Nucleus accumbens (tissue), 56 donors: ENCODE results near the gene COL18A1.
"Not testable (repeated sequence)": the region's sequence is repeated elsewhere in the genome, so short reads cannot be mapped to it uniquely, and the experiment has no call there.

Experiments
- DNase-seq, 56 donors: peaks; one replicate each; lab custom pipeline; 2025; lab: John Stamatoyannopoulos, UW

Gene COL18A1

DNA sequence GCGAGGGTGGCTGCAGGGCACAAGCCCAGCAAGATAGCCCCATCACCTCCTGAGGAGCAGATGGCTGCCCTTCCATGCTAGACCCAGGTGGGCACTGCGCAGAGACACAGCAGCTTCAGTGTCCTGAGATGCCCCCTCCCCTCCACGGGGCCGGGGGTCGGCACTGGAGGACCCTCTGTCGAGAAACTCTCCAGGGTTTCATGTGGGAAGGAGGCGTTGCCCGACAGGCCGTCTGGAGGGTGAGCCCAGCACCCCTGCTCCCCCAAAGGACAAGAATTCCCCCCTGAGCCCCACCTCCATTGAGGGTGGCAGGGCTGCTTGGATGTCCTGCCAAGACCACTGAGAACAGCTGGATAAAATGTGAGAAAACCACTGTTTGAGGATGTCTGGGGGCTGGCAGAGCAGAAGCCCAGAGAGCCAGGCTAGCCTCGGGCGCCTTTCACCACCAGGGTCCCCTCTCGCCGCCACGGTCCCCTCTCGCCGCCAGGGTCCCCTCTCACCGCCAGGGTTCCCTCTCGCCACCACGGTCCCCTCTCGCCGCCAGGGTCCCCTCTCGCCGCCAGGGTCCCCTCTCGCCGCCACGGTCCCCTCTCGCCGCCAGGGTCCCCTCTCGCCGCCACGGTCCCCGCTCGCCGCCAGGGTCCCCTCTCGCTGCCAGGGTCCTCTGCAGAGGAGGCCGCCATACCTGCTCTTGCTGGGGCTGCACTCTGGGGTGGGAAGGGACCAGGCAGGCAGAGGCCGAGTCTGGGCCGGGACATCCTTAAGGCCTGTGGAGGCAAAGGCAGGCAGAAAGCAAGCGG is 93.1 kb downstream of the COL18A1 start:
- no peak for DNase-seq

DNA sequence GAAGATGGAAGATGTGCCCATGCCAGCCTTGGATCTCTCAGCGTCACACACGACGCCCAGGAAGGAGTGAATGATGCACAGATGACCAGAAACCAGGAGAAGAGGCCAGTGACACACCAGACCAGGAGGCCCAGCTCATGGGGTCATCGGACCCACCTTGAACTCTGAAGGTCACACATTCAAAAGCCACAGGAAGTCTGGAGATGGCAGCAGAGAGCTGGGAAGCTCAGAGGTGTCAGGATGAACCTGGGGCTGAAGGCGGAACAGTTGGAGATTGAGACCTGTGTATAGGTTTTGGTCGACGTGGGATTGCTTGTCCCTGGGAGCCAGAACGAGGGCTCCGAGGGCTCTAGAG is 93.7 kb downstream of the COL18A1 start:
- DNase-seq: no peak

DNA sequence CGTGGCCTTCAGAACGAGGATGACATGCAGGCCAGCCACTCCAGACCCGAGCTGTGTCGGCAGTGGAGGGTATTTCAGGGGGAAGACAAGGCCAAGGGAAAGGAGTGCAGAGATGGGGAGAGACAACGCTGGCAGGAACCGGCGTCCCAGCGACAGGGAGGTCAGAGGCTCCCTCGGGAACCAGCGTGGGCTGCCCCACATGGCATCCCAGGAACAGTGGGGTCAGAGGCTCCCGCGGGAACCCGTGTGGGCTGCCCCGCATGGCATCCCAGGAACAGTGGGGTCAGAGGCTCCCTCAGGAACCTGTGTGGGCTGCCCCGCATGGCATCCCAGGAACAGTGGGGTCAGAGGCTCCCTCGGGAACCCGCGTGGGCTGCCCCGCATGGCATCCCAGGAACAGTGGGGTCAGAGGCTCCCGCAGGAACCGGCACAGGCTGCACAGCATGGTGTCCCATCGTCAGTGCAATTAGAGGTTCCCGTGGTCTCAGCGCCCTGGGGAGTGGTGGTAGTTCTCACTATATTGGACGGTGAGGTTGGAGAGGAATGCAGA is 94.3 kb downstream of the COL18A1 start:
- no peak for DNase-seq

DNA sequence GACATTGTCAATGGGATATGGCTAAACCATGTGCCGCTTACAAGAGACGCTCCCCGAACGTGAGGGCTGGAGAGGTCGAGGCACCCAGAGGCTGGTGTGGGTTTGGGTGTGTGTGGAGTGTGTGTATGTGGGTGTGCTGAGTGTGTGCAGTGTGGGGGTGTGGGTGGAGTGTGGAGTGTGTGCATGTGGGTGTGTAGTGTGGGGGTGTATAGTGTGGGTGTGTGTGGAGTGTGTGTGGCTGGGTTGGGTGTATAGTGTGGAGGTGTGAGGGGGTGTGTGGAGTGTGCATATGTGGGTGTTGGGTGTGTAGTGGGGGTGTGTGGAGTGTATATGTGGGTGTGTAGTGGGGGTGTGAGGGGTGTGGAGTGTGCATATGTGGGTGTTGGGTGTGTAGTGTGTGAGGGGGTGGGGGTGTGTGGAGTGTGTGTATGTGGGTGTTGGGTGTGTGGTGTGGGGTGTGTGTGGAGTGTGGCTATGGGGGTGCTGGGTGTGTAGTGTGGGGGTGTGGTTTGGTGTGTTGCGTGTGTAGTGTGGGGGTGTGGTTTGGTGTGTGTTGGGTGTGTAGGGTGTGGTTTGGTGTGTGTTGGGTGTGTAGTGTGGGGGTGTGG is 95.1 kb downstream of the COL18A1 start:
- no peak for DNase-seq

DNA sequence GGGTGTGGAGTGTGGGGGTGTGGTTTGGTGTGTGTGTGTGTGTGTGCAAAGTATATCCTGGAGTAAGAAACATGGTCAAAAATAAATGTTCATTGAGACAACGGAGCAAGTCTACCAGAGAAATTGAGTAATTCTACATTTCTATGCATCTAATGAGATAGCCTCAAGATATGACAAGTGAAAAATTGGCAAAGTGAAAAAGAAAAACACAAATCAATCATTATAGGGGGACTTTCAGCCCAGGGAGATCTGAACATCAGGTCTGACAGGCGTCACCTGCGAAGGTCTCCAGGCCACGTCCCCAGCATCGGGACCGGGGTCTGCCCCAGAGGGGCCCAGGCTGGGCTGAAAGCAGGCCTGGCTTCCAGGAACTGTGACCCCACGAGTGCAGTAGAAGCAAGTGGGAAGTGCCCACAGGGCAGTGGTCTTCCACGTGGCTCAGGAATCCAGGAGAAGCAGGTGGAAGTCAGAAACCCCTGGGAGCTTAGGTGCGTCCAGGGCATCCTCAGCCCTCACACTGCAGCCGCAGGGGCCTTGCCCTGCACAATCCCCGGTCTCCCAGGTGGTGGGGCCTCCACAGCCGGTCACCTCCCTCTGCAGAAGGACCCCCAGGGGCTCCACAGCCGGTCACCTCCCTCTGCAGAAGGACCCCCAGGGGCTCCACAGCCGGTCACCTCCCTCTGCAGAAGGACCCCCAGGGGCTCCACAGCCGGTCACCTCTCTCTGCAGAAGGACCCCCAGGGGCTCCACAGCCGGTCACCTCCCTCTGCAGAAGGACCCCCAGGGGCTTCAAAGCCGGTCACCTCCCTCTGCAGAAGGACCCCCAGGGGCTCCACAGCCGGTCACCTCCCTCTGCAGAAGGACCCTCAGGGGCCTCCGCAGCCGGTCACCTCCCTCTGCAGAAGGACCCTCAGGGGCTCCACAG is 96.4 kb downstream of the COL18A1 start:
- not testable (repeated sequence) for DNase-seq

DNA sequence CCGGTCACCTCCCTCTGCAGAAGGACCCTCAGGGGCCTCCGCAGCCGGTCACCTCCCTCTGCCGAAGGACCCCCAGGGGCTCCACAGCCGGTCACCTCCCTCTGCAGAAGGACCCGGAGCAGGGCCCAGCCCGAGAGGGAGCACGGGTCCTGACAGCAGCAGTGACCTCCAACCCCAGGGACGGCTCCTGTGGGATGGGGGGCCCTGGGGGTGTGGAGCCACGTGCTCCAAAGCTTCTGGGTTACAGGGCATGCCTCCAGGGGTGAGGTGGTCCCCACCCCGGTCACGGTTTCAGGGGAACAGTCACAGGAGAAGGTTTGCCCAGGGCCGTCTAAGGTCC is 97.0 kb downstream of the COL18A1 start:
- DNase-seq: no peak

DNA sequence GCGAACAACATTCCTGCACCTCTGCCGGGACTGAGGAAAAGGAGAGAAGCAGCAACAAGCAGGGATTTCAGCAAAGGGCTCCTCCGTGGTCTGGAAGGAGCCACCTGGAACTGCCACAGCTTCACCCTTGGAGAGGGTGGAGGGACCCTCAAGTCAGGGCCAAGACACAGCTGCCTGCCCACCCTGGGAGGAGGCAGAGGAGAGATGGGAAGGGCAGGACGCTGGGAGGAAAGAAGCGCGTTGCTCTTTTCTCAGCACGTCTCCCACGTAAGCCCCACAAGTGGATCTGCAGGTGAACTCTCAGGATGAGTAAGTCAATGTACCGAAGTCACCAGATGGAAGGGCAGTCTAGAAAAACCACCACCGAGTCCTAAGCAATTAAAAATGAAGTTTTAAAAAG is 97.6 kb downstream of the COL18A1 start:
- DNase-seq: no peak

DNA sequence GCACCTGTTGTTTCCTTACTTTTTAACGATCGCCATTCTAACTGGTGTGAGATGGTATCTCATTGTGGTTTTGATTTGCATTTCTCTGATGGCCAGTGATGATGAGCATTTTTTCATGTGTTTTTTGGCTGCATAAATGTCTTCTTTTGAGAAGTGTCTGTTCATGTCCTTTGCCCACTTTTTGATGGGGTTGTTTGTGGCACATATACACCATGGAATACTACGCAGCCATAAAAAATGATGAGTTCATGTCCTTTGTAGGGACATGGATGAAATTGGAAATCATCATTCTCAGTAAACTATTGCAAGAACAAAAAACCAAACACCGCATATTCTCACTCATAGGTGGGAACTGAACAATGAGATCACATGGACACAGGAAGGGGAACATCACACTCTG is 98.3 kb downstream of the COL18A1 start:
- DNase-seq: not testable (repeated sequence)

DNA sequence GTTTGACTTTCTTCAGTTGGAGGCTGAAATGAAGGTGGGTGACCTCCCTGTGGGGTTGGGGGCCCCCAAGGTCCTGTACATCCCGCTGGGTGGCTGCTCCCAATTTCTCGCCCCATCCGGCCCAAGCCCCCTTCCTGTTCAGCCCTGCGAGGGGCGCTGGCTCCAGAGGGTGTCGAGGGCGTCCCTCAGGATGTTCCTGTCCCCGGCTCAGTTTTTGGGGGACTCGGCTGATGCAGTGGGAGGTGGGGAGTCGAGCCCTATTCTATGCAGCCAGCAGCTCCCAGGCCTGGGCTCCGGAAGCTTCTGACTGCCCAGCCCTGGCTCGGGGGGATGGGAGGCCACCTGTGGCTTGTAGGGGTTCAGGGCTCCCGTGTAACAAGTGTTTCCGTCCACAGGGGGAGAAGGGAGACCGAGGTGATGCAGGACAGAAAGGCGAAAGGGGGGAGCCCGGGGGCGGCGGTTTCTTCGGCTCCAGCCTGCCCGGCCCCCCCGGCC is 99.1 kb downstream of the COL18A1 start:
- DNase-seq: no peak

DNA sequence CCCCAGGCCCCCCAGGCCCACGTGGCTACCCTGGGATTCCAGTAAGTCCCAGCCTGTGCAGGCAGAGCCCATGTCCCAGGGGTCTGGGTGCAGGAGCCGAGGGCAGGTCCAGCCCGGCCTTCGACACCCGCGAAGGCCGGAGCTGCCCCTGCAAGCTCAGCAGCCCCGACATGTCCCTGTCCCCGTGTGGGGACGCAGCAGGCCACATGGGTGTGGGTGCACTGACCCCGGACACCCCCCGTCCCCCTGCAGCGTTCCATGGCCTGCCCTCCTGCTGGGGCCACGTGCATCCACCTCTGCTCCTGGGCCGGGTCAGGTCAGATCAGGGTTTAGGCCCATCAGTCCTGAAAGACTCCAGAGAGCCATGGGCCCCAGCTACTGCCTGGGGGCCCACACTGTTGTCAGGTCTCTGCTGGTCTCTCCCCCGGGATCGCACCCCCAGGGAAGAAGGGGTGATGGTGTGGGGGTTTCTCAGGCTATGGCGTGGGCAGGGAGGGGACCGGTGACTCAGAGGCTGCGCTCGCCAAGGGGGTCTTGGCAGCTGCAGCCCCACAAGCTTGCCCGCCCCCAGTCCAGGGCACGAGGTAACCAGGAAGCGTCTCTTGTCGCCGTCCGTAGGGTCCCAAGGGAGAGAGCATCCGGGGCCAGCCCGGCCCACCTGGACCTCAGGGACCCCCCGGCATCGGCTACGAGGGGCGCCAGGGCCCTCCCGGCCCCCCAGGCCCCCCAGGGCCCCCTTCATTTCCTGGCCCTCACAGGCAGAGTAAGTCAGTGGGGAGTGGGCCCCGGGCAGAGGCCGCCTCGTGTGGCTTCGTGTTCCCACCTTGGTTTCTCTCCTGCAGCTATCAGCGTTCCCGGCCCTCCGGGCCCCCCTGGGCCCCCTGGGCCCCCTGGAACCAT is 99.8 kb downstream of the COL18A1 start:
- DNase-seq: no peak

DNA sequence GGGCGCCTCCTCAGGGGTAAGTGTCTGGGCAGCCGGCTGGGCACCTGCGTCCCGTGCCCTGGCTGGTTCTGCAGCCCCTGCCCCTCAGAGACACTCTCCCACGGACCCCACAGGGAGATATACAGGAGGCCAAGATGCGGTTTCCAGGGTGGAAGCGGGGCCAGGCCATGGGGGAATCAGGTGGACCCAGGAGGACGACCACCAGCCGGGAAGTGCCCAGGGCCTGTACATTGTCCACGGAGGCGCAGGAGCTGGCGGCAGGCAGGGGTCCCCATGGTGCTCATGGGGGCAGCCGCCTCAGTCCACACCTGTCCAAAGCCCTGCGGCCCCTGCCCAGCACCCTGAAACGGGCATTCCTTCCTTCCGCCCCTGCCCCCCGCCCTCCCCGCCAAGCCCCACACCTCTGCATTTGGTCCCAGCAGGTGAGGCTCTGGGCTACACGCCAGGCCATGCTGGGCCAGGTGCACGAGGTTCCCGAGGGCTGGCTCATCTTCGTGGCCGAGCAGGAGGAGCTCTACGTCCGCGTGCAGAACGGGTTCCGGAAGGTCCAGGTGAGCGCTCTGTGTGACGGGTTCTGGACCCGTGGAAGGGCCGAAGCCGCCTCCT is 100.6 kb downstream of the COL18A1 start:
- DNase-seq: no peak

DNA sequence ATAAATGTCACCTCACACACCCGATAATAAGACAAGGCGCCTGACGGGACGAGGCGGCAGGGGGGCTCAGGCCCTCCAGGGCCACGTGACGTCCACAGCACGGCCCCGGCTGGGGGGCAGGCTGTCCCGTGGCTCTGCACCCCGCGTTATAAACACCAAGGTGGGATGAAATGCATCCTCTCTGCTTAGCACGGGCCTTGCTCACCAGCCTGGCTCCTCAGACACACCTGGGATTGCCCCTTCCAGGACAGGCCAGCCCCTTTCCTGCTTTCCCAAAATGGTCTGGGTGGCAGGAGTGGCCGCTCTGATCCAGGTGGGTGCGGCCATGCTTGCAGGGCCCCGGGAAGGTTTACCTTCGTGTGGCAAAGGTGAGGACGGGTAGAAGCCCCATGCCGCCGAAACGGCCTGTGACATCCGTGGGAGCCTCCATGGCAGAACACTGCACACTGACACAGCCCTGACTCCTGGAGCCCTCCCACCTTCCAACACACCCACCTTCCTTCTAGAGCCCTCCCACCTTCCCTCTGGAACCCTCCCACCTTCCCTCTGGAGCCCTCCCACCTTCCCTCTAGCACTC is 101.4 kb downstream of the COL18A1 start:
- DNase-seq: no peak

DNA sequence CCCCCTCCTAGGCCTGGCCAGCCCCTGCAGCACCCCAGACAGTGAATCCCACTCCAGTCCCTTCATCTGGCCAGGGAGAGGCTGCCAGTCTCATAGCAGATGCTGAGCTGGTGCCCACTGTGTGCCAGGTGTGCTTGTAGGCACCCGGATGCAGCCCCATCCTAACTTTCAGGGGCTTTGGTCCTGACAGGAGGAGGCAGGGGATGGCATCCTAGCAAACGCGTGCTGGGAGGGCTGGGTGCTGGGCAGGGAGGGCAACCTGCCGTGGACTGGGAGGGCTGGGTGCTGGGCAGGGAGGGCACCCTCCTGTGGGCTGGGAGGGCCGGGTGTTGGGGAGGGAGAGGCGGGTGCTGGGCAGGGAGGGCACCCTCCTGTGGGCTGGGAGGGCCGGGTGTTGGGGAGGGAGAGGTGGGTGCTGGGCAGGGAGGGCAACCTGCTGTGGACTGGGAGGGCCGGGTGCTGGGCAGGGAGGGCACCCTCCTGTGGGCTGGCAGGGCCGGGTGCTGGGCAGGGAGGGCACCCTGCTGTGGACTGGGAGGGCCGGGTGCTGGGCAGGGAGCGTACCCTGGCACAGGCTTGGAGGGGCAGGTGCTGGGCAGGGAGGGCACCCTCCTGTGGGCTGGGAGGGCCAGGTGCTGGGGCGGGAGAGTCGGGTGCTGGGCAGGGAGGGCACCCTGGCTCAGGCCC is 102.0 kb downstream of the COL18A1 start:
- DNase-seq: no peak

DNA sequence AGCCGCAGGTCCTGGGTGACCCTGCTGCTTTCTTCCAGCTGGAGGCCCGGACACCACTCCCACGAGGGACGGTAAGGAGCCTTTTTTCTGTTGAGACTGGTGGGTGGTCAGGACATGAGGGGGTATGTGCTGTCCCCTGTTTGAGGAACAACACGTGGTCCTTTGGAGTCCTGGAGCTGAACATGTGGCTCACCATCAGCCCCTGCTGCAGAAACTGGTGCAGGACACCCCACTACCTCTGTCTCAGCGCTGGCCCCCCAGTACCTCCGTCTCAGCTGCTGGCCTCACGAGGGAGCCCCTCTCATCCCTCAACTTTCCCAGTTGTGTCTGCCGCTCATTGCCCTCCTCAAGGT is 102.5 kb downstream of the COL18A1 start:
- no peak for DNase-seq

DNA sequence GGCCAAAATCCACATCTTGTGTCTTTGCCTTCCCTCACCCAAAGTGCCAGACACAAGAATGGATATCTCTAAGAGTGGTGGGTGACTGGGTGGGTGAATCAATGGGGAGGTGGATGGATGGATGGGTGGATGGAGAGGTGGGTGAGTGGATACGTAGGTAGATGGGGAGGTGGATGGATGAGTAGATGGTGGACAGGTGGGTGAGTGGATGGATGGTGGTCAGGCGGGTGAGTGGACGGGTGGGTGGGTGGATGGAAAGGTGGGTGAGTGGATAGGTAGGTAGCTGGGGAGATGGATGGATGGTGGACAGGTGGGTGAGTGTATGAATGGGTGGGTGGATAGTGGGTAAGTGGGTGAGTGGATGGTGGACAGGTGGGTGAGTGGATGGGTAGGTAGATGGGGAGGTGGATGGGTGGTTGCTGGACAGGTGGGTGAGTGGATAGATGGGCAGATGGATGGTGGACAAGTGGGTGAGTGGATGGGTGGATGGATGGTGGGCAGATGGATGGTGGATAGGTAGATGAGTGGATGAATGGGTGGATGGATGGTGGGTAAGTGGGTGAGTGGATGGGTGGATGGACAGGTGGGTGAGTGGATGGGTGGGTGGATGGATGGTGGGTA is 103.0 kb downstream of the COL18A1 start:
- no peak for DNase-seq

DNA sequence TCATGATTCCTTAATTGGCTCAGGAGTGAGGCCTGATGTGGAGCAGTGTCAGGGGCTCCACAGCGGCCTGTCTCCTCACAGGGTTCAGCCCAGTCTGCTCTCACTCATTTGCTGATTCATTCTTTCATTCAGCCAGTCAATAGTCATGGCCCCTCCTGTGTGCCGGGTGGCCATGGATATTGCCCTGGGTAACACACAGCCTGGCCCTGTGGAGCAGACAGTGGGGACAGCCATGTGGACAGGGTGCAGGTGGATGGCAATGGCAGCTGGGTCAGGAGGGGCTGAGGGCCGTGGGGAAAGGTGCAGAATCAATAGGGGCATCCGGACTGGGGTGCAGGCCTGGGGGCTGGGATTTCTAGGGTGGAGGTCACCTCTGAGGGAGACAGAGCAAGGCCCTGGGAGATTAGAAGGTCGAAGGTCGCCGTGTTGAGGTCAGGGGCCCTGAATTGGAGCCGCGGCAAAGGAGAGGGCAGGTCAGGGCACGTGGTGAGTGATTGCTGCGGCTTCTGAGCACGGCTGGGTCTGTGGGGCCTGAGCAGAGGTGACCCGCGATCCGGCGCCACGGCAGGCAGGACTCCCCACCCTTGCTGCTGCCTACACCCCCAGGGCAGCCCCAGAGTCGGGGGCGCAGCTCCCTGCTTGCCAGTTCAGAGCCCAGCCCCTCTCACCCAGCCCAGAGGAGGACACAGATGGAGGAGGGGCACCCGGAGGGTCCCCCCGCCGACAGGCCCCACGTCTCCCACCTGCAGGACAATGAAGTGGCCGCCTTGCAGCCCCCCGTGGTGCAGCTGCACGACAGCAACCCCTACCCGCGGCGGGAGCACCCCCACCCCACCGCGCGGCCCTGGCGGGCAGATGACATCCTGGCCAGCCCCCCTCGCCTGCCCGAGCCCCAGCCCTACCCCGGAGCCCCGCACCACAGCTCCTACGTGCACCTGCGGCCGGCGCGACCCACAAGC is 103.9 kb downstream of the COL18A1 start:
- DNase-seq: no peak
